Liver (tissue), 3 donors: ENCODE results near the gene TM9SF3.

Experiments used
- CTCF ChIP-seq: fragments of 150-350 bp; IDR thresholded peaks from 2 replicates; pipeline ENCODE4 v1.5.1; 2017; ENCODE audit warnings: improper control_type of control experiment, low read depth, low read length; ENCODE audit not compliant: missing input control
- GABPA ChIP-seq, 2 donors: IDR thresholded peaks in 1 of 2; conservative IDR thresholded peaks in 1 of 2; 2 replicates each; pipeline ENCODE4 v1.6.1; 2016; ENCODE audit warnings: antibody characterized with exemption in 2 of 2, mild to moderate bottlenecking in 1 of 2, moderate library complexity in 1 of 2
- JUND ChIP-seq, 2 donors: IDR thresholded peaks; 2 replicates each; pipeline ENCODE4 v1.6.1; 2016; ENCODE audit warnings: antibody characterized with exemption in 2 of 2
- REST ChIP-seq: IDR thresholded peaks from 2 replicates; pipeline ENCODE4 v1.6.1; 2016; ENCODE audit warnings: antibody characterized with exemption, mild to moderate bottlenecking
- SP1 ChIP-seq: IDR thresholded peaks from 2 replicates; pipeline ENCODE4 v1.6.1; 2018; ENCODE audit warnings: antibody characterized with exemption, mild to moderate bottlenecking
- TAF1 ChIP-seq: conservative IDR thresholded peaks from 2 replicates; pipeline ENCODE4 v1.6.1; 2016; ENCODE audit warnings: antibody characterized with exemption, mild to moderate bottlenecking
- ZBTB33 ChIP-seq: IDR thresholded peaks from 2 replicates; pipeline ENCODE4 v1.6.1; 2016; ENCODE audit warnings: antibody characterized with exemption
- TF ChIP-seq, protein P1 (sequence below): IDR thresholded peaks from 2 replicates; pipeline ENCODE4 v1.6.1; 2016; ENCODE audit warnings: antibody characterized with exemption
- donor health status: healthy.
- donor health status: healthy.

- TF ChIP-seq, protein P1, sequence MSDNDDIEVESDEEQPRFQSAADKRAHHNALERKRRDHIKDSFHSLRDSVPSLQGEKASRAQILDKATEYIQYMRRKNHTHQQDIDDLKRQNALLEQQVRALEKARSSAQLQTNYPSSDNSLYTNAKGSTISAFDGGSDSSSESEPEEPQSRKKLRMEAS, result no peak
- TF ChIP-seq CTCF (no peak), SP1 (no peak), GABPA (IDR thresholded peaks at IDR 0.05 in 1 of 2, conservative IDR thresholded peaks at IDR 0.05 in 1 of 2) (no peak), REST (no peak), TAF1 (no peak), ZBTB33 (no peak), JUND (IDR thresholded peaks at IDR 0.05) (no peak)
Observed at GRCh38 chr10:96500050-96500449, 86.8 kb downstream of the TM9SF3 start.
